Fibroblast of lung (primary cell): ENCODE measurements around the gene L1CAM.

Experiments
- EZH2 ChIP-seq: IDR thresholded peaks from 2 replicates; pipeline ENCODE4 v1.5.1; 2012; ENCODE audit warnings: low read length, control low read depth, mild to moderate bottlenecking; ENCODE audit errors: missing control alignments
- TF ChIP-seq, protein P1 (sequence below), 2 donors: IDR thresholded peaks in 1 of 2; conservative IDR thresholded peaks in 1 of 2; 1 replicate in 1 of 2; 2 replicates in 1 of 2; pipeline ENCODE4 v1.5.1; 2011 to 2012; ENCODE audit warnings: low read length in 2 of 2, control low read depth in 1 of 2, inconsistent platforms in 1 of 2, low read depth in 1 of 2, mild to moderate bottlenecking in 1 of 2

DNA sequence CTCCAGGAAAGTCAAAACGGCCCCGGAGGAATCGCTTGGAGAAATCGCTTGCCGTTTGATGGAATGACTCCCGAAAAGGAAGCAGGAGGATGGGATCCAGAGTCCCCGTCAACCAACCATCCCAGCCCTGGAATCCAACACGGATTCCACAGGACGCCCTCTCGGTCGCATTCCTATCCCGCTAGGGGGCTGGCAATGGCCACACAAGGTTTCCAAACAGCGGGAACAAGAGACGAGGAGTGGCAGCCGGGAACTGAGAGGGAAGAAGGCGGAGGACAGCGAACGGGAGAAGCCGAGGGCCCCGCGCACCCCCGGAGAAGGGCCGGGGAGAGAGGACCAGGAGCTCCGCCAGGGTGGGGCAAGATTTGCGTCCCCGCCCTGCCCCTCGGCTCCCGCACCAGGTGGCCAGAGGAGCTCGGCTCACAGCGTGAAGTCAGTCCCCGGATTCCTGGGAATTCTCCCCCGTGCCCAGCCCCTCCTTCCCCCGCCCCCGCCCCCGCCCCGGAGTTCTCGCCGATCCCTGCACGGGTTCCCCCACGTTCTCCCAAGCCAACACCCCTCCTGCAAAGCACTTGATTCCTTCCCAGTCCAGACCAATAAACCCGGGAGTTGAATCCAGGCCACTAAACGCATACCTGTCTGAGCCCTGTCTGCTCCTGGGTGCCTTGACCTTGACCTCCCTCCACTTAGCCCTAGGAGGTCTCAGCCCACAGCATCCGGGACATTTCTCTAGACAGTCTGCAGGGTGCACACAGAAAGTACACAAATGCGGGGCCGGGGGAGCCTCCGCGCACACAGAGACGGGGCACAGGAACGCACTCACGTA is 57.0 kb downstream of the L1CAM start:
- peak; percentile 74 for TF ChIP-seq EZH2
- TF ChIP-seq, protein P1, sequence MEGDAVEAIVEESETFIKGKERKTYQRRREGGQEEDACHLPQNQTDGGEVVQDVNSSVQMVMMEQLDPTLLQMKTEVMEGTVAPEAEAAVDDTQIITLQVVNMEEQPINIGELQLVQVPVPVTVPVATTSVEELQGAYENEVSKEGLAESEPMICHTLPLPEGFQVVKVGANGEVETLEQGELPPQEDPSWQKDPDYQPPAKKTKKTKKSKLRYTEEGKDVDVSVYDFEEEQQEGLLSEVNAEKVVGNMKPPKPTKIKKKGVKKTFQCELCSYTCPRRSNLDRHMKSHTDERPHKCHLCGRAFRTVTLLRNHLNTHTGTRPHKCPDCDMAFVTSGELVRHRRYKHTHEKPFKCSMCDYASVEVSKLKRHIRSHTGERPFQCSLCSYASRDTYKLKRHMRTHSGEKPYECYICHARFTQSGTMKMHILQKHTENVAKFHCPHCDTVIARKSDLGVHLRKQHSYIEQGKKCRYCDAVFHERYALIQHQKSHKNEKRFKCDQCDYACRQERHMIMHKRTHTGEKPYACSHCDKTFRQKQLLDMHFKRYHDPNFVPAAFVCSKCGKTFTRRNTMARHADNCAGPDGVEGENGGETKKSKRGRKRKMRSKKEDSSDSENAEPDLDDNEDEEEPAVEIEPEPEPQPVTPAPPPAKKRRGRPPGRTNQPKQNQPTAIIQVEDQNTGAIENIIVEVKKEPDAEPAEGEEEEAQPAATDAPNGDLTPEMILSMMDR (conservative IDR thresholded peaks at IDR 0.05 in 1 of 2, IDR thresholded peaks at IDR 0.05 in 1 of 2; ENCODE audit: low read depth in 1 of 2, low read length in 2 of 2), result no peak
